ENCODE data around the gene JOSD2. TPM values are rescaled to one million over a fixed set of nuclear protein-coding genes. Genes with fewer than 3 reads are reported as not detected.
"Not testable (repeated sequence)": the region's sequence is repeated elsewhere in the genome, so short reads cannot be mapped to it uniquely, and the experiment has no call there.

JOSD2 gene
- total RNA-seq, 1 experiment from 2014 or later, result 60.8 TPM

DNA sequence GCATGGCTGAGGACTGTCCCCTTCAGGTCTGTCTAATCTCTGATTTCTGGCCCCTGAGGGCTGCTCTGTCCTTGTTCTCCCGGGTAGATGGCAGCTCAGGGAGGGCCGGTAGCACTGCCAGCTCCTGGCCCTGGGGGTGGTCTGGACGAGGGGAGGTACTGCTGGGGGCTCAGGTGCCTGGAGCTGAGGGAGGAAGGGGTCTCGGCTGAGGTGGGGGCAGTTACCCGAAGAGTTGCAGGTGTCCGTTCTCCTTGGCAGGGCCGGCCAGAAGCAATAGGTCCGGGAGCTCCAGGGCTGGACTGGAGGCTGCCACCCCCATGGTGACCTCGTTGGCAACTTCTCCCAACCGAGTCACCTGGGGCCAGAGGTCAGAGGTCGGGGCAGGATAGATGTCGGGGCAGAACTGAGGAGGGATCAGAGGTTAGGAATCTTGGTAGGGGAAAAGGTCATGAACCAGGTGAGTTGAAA lies 35.9 kb downstream of the JOSD2 start:
- no peak for ATAC-seq
- Histone ChIP-seq H2AFZ (ENCODE audit: low read length) (no peak overlapping the region), H3F3A (ENCODE audit: low read length, unreplicated experiment) (no peaks in the 10 kb centered on the region), H3K36me3 (ENCODE audit: low read depth, low read length) (peaks cover 8% of the 10 kb centered on the region; the same call in 1 of the 2 replicates), H4K20me1 (ENCODE audit: low read length) (peaks cover 21% of the 10 kb centered on the region), H3K9me2 (replicated peaks; ENCODE audit: low read length) (no peaks in the 10 kb centered on the region), H3K4me3 (ENCODE audit: low read length) (no peak overlapping the region), H3K27ac (ENCODE audit: low read length) (no peak overlapping the region), H3K4me1 (ENCODE audit: insufficient read depth, low read length) (peaks cover 8% of the 10 kb centered on the region), H3K4me2 (ENCODE audit: low read length) (no peak overlapping the region), H3K9ac (ENCODE audit: low read length) (no peak overlapping the region), H3K79me2 (ENCODE audit: low read length) (peaks cover 31% of the 10 kb centered on the region), H3K9me3 (ENCODE audit: low read length) (no peaks in the 10 kb centered on the region), H3K27me3 (ENCODE audit: low read length) (no peaks in the 10 kb centered on the region)
- ChIA-PET CTCF (no interaction called here), POLR2A (ENCODE audit: unreplicated experiment) (no interaction called here)
- intact Hi-C loops (cut with micrococcal nuclease), result no loop called here
- no TSS peak for BruUV-seq (replicated peaks)
- TF ChIP-seq EZH2phosphoT487 (IDR thresholded peaks at IDR 0.05; ENCODE audit: borderline replicate concordance, low read length) (no peak), CTCF (conservative IDR thresholded peaks at IDR 0.05; ENCODE audit: low read depth, low read length) (no peak), EZH2 (IDR thresholded peaks at IDR 0.05; ENCODE audit: low read length, unreplicated experiment) (no peak)
- no peak for DNase-seq

- CTCF ChIA-PET; H3K4me3 ChIP-seq (ENCODE audit: low read length); H3K27ac ChIP-seq (ENCODE audit: low read length); intact Hi-C loops (cut with micrococcal nuclease); H3K36me3 ChIP-seq (ENCODE audit: low read depth, low read length); H3K9me3 ChIP-seq (ENCODE audit: low read length); H3K27me3 ChIP-seq (ENCODE audit: low read length); ATAC-seq; DNase-seq; H2AFZ ChIP-seq (ENCODE audit: low read length); H3K4me2 ChIP-seq (ENCODE audit: low read length); H3K9me2 ChIP-seq (replicated peaks; ENCODE audit: low read length); BruUV-seq (replicated peaks); H3K9ac ChIP-seq (ENCODE audit: low read length); H3F3A ChIP-seq (ENCODE audit: low read length, unreplicated experiment); H3K4me1 ChIP-seq (ENCODE audit: insufficient read depth, low read length): not testable (repeated sequence)
- Histone ChIP-seq H3K79me2 (ENCODE audit: low read length) (peaks cover 16% of the 10 kb centered on the region), H4K20me1 (ENCODE audit: low read length) (peaks cover 13% of the 10 kb centered on the region)
- POLR2A ChIA-PET (ENCODE audit: unreplicated experiment), result interaction anchor here (0.6 kb wide), 1 partner anchor 589 kb away, joined by 8 read pairs; no protein-coding TSS in a partner anchor
Observed at GRCh38 chr19:50473336-50473735, 37.7 kb downstream of the JOSD2 start.

GRCh38 chr19:50468818-50469217 lies 42.2 kb downstream of the JOSD2 start:
- H3K36me3 ChIP-seq (ENCODE audit: low read depth, low read length), result no peaks in the 10 kb centered on the region
- ChIA-PET POLR2A (ENCODE audit: unreplicated experiment) (no interaction called here), CTCF (interaction anchor here (0.7 kb wide), 1 partner anchor 312 kb away, joined by 3 read pairs; no protein-coding TSS in a partner anchor)
- intact Hi-C loops (cut with micrococcal nuclease), result no loop called here
- no peak overlapping the region for H3K4me3 ChIP-seq (ENCODE audit: low read length)
- no TSS peak for BruUV-seq (replicated peaks)
- H3K79me2 ChIP-seq (ENCODE audit: low read length), result no peaks in the 10 kb centered on the region
- no peak overlapping the region for H3K4me2 ChIP-seq (ENCODE audit: low read length)
- no peaks in the 10 kb centered on the region for H3K4me1 ChIP-seq (ENCODE audit: insufficient read depth, low read length)
- H3K9me3 ChIP-seq (ENCODE audit: low read length), result no peaks in the 10 kb centered on the region
- no peaks in the 10 kb centered on the region for H4K20me1 ChIP-seq (ENCODE audit: low read length)
- H3K9ac ChIP-seq (ENCODE audit: low read length), result no peak overlapping the region
- no peak overlapping the region for H3K27ac ChIP-seq (ENCODE audit: low read length)
- TF ChIP-seq EZH2phosphoT487 (IDR thresholded peaks at IDR 0.05; ENCODE audit: borderline replicate concordance, low read length), result no peak
- H3K9me2 ChIP-seq (replicated peaks; ENCODE audit: low read length), result no peaks in the 10 kb centered on the region
- no peaks in the 10 kb centered on the region for H3K27me3 ChIP-seq (ENCODE audit: low read length)
- ATAC-seq (no peak), DNase-seq (no peak)
- H3F3A ChIP-seq (ENCODE audit: low read length, unreplicated experiment), result no peaks in the 10 kb centered on the region
- no peak overlapping the region for H2AFZ ChIP-seq (ENCODE audit: low read length)

DNA sequence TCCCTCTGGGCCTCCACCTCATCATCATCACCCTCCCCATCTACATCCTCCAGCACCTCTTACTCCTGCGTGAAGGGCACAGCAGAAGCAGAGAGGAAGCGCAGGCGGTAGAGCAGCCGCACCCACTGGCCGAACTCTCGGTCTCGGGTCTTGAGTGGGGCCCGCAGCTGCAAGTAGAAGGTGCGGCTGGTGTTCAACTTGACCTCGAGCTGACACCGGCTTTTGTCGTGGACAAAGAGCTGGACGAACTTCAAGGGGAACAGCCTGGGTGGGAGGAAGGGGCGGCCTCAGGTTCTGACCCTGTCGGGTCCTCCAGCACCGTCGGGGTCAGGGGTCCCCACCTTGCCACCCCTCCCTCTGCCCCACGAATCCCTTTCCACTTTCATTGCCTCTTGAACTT lies 43.4 kb downstream of the JOSD2 start:
- Histone ChIP-seq H4K20me1 (ENCODE audit: low read length) (no peaks in the 10 kb centered on the region), H3K4me1 (ENCODE audit: insufficient read depth, low read length) (no peaks in the 10 kb centered on the region), H3F3A (ENCODE audit: low read length, unreplicated experiment) (no peaks in the 10 kb centered on the region), H3K9me3 (ENCODE audit: low read length) (no peaks in the 10 kb centered on the region), H3K4me3 (ENCODE audit: low read length) (no peak overlapping the region), H3K9ac (ENCODE audit: low read length) (no peak overlapping the region), H2AFZ (ENCODE audit: low read length) (no peak overlapping the region), H3K4me2 (ENCODE audit: low read length) (no peak overlapping the region), H3K79me2 (ENCODE audit: low read length) (no peaks in the 10 kb centered on the region), H3K9me2 (replicated peaks; ENCODE audit: low read length) (no peaks in the 10 kb centered on the region), H3K27ac (ENCODE audit: low read length) (no peak overlapping the region), H3K27me3 (ENCODE audit: low read length) (no peaks in the 10 kb centered on the region), H3K36me3 (ENCODE audit: low read depth, low read length) (no peaks in the 10 kb centered on the region)
- no peak for TF ChIP-seq CTCF (conservative IDR thresholded peaks at IDR 0.05; ENCODE audit: low read depth, low read length)
- no peak for TF ChIP-seq EZH2 (IDR thresholded peaks at IDR 0.05; ENCODE audit: low read length, unreplicated experiment)
- no peak for TF ChIP-seq EZH2phosphoT487 (IDR thresholded peaks at IDR 0.05; ENCODE audit: borderline replicate concordance, low read length)
- DNase-seq (no peak), ATAC-seq (no peak)
- POLR2A ChIA-PET (ENCODE audit: unreplicated experiment), result no interaction called here
- CTCF ChIA-PET, result no interaction called here
- BruUV-seq (replicated peaks), result no TSS peak
- intact Hi-C loops (cut with micrococcal nuclease), result no loop called here
